Kidney epithelial cell (primary cell): Measurements from ENCODE around the gene CPA2. TPM values are rescaled to one million over a fixed set of nuclear protein-coding genes. Genes with fewer than 3 reads are reported as not detected.

Experiments used
- DNase-seq: peaks from one replicate; pipeline ENCODE4 v3.0.0-alpha.2; 2010; ENCODE audit warnings: low read depth
- H3K27me3 ChIP-seq: 2 replicates; pipeline ENCODE4 v1.6.0; 2011; ENCODE audit warnings: low read length; ENCODE audit not compliant: control insufficient read depth, insufficient read depth
- H3K36me3 ChIP-seq: 2 replicates; pipeline ENCODE4 v1.5.1; 2011; ENCODE audit warnings: low read length; ENCODE audit not compliant: control insufficient read depth, insufficient read depth
- H3K4me3 ChIP-seq: 2 replicates; pipeline ENCODE4 v1.5.1; 2011; ENCODE audit warnings: low read depth, mild to moderate bottlenecking, control low read depth, low read length
- CTCF ChIP-seq: IDR thresholded peaks from 2 replicates; pipeline ENCODE4 v1.5.1; 2011; ENCODE audit warnings: mild to moderate bottlenecking, moderate library complexity, low read length, control low read depth, inconsistent platforms; ENCODE audit not compliant: insufficient read depth, poor library complexity, severe bottlenecking
- total RNA-seq: library from RNA; depleted of rRNA; stranded (reverse); fragments of >200 nt; gene quantifications from 2 replicates; pipeline ENCODE4 v1.2.3, GENCODE V29; 2015

Gene CPA2
- total RNA-seq, 1 donor from 2014 or later: not detected

GRCh38 chr7:130254555-130254954 lies 12.1 kb upstream of the CPA2 start:
- H3K36me3 ChIP-seq: no peaks in the 10 kb centered on the region
- no peak for TF ChIP-seq CTCF
- no peaks in the 10 kb centered on the region for H3K27me3 ChIP-seq
- no peak for DNase-seq
- no peak overlapping the region for H3K4me3 ChIP-seq

GRCh38 chr7:130256704-130257103 lies 10.0 kb upstream of the CPA2 start:
- no peak for TF ChIP-seq CTCF
- no peak overlapping the region for H3K4me3 ChIP-seq
- DNase-seq: no peak
- H3K27me3 ChIP-seq: no peaks in the 10 kb centered on the region
- no peaks in the 10 kb centered on the region for H3K36me3 ChIP-seq

- no peaks in the 10 kb centered on the region for H3K27me3 ChIP-seq
- H3K36me3 ChIP-seq: no peaks in the 10 kb centered on the region
- H3K4me3 ChIP-seq: no peak overlapping the region
- no peak for TF ChIP-seq CTCF
- DNase-seq: no peak
Measured at GRCh38 chr7:130258494-130259078, 8.1 kb upstream of the CPA2 start.

- H3K4me3 ChIP-seq: no peak overlapping the region
- DNase-seq: no peak
- no peaks in the 10 kb centered on the region for H3K36me3 ChIP-seq
- no peak for TF ChIP-seq CTCF
- no peaks in the 10 kb centered on the region for H3K27me3 ChIP-seq
Measured at GRCh38 chr7:130262448-130262847, 4.2 kb upstream of the CPA2 start.

- no peak for DNase-seq
- H3K27me3 ChIP-seq: no peaks in the 10 kb centered on the region
- no peak overlapping the region for H3K4me3 ChIP-seq
- H3K36me3 ChIP-seq: no peaks in the 10 kb centered on the region
- TF ChIP-seq CTCF: no peak
Measured at GRCh38 chr7:130263130-130263529, 3.5 kb upstream of the CPA2 start.

- Histone ChIP-seq H3K4me3 (no peak overlapping the region), H3K27me3 (no peaks in the 10 kb centered on the region), H3K36me3 (no peaks in the 10 kb centered on the region)
- no peak for DNase-seq
- no peak for TF ChIP-seq CTCF
Measured at GRCh38 chr7:130266961-130267321, 278 bp downstream of the CPA2 start.
